Measurements from ENCODE around the gene ATXN7L1. TPM values are rescaled to one million over a fixed set of nuclear protein-coding genes. Genes with fewer than 3 reads are reported as not detected.

ATXN7L1 gene
- total and polyA plus RNA-seq, 2 of the 8 experiments (the other 6 are each of a cell fraction or from before 2014, with no cell fraction given): 14.3 to 34.0 TPM

DNA sequence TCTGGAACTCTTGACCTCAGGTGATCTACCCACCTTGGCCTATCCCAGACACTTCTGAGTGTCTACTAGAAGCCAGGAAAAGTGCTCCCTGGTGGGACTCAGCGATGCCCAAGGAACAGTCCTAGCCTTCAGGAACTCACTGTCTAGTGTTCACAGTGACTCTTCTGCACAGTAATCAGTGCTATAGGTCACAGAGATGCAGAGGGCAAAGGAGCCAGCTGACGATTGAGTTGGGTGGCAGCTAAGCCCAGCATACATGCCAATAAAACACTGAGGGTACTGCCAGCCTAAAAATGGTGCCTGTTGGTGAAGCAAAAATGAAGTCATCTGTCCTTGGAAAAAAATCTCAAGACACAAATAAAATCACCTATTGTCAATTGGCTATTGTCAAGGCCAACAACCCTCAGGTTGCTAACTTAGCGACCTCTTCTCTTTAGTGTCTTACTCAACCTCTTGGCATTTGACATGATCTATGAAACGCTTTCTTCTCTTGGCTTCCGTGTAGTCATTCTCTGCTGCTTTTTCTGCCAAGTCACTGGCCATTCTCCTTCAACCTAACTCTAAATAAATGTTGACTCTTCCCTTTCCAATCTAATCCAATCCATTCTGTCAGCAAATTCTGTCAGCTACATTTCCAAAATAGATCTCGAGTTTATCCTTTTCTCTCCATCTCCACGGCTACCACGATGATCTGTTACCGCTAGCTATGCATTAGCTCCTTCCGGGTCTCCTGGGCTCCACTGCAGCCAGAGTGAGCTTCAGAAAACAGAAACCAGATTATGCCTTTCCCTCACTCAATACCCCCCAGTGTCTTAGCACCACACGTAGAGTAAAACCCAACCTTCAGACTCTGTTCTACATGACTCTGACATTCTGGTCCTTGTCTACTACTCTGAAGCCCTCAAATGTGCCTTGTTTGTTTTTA lies 99.2 kb downstream of the ATXN7L1 start:
- Histone ChIP-seq H3K27ac (ENCODE audit: low read depth, low read length) (no peak overlapping the region), H3K4me2 (ENCODE audit: insufficient read depth in 1 of 2, low read depth in 2 of 2, low read length in 2 of 2) (peak overlapping the region in 1 of 2 experiments; percentile 50; a peak in 1 of 4 replicates), H2AFZ (ENCODE audit: low read length) (no peak overlapping the region), H3K4me3 (ENCODE audit: extremely low read depth in 1 of 4, insufficient read depth in 2 of 4, low read depth in 3 of 4, low read length in 4 of 4) (no peak overlapping the region), H3K4ac (replicated peaks; ENCODE audit: insufficient read length, low read depth, low read length) (peak overlapping the region; percentile 12), H2BK20ac (ENCODE audit: low read length) (no peak overlapping the region), H3K18ac (ENCODE audit: extremely low read depth, low read length) (no peak overlapping the region), H3K36me3 (ENCODE audit: control insufficient read depth in 2 of 4, insufficient read depth in 4 of 4, low read length in 3 of 4) (no peaks in the 10 kb centered on the region), H4K8ac (ENCODE audit: extremely low read depth, insufficient read depth, low read length) (no peak overlapping the region), H2BK120ac (replicated peaks; ENCODE audit: low read depth, low read length) (peak overlapping the region; percentile 29), H3K23me2 (ENCODE audit: low read depth, low read length) (peaks cover 2% of the 10 kb centered on the region; the same call in 1 of the 2 replicates), H4K91ac (replicated peaks; ENCODE audit: insufficient read length, low read length) (no peak overlapping the region), H3K79me2 (ENCODE audit: control insufficient read depth in 1 of 2, insufficient read depth in 2 of 2, low read length in 2 of 2) (no peaks in the 10 kb centered on the region), H3K27me3 (replicated peaks in 1 of 4; ENCODE audit: control insufficient read depth in 3 of 4, extremely low read depth in 1 of 4, insufficient read depth in 3 of 4, low read length in 3 of 4) (no peaks in the 10 kb centered on the region), H3K9ac (replicated peaks in 1 of 4; ENCODE audit: extremely low read depth in 1 of 4, low read depth in 3 of 4, low read length in 3 of 4) (no peak overlapping the region), H2AK5ac (ENCODE audit: low read depth, low read length) (peak overlapping the region; percentile 93; the same call in 1 of the 2 replicates), H3K14ac (ENCODE audit: insufficient read length) (no peak overlapping the region), H3K4me1 (replicated peaks in 1 of 4; ENCODE audit: control insufficient read depth in 3 of 4, insufficient read depth in 4 of 4, low read length in 3 of 4) (peaks cover 21 to 32% (median 30%) of the 10 kb centered on the region in 4 experiments), H2BK5ac (ENCODE audit: low read depth, low read length) (0 out of 2 replicates have a peak overlapping the region, but pooled peaks have one; percentile 6), H4K20me1 (replicated peaks in 1 of 2; ENCODE audit: control insufficient read depth in 1 of 2, insufficient read depth in 2 of 2, low read length in 2 of 2) (no peaks in the 10 kb centered on the region), H3K56ac (replicated peaks; ENCODE audit: insufficient read length, low read depth, low read length) (no peak overlapping the region), H3K9me3 (ENCODE audit: insufficient read depth in 2 of 2, low read depth in 1 of 2, low read length in 1 of 2) (no peaks in the 10 kb centered on the region), H3K23ac (ENCODE audit: insufficient read length) (no peak overlapping the region), H4K5ac (ENCODE audit: insufficient read length, low read depth, low read length) (no peak overlapping the region), H3K79me1 (ENCODE audit: low read depth, low read length) (no peaks in the 10 kb centered on the region; the same call in 1 of the 2 replicates), H2BK15ac (ENCODE audit: low read length) (no peak overlapping the region), H2BK12ac (ENCODE audit: low read depth, low read length) (peak overlapping the region; percentile 82)
- 88% methylated on average over 11 of the region's 11 CpGs; no CpG with 5 or more reads in 1 of the 2 experiments for WGBS, 2 experiments (ENCODE audit: extremely low coverage in 1 of 2, insufficient coverage in 1 of 2, insufficient read length in 1 of 2, insufficient replicate concordance in 2 of 2, low coverage in 1 of 2, low lambda C conversion rate in 2 of 2, missing lambda C conversion rate in 1 of 2)
- ChIA-PET CTCF (ENCODE audit: partially characterized antibody) (interaction anchor here (0.7 to 2.7 kb wide), 9 partner anchors 10 to 233 kb away, joined by 3 to 9 read pairs (median 4); no protein-coding TSS in a partner anchor), POLR2A (ENCODE audit: partially characterized antibody) (interaction anchor here (1.3 to 1.9 kb wide), 4 partner anchors 9 to 18 kb away, joined by 4 to 6 read pairs (median 5); no protein-coding TSS in a partner anchor)
- DNase-seq (ENCODE audit: low read depth in 1 of 2, low spot score in 2 of 2) (no peak), FAIRE-seq (no peak)
- no peak for TF ChIP-seq ASH2L (IDR thresholded peaks at IDR 0.05; ENCODE audit: low read length)
- TF ChIP-seq NANOG (IDR thresholded peaks at IDR 0.05; ENCODE audit: insufficient read depth, low read depth, low read length, poor library complexity, severe bottlenecking): no peak
- TF ChIP-seq BACH1 (IDR thresholded peaks at IDR 0.05; ENCODE audit: low read length): no peak
- TF ChIP-seq TCF12 (IDR thresholded peaks at IDR 0.05; ENCODE audit: low read depth, low read length): no peak
- no peak for TF ChIP-seq RFX5 (IDR thresholded peaks at IDR 0.05; ENCODE audit: borderline replicate concordance, low read depth, low read length)
- TF ChIP-seq JUN (IDR thresholded peaks at IDR 0.05; ENCODE audit: low read depth, low read length): no peak

All from H1 (cell line).